Stomach (tissue), 4 donors: ENCODE results near the gene MAFB.

Source experiments
- EP300 ChIP-seq: sonication (generic); formaldehyde crosslinking; IDR thresholded peaks from one replicate; pipeline ENCODE4 v1.6.1; 2017; ENCODE audit warnings: antibody characterized with exemption
- POLR2A ChIP-seq, 4 donors: fragments of 450-650 bp; IDR thresholded peaks; one replicate each; pipeline ENCODE4 v1.6.1; 2016; ENCODE audit warnings: antibody characterized with exemption in 4 of 4, control low read depth in 2 of 4, mild to moderate bottlenecking in 1 of 4, moderate library complexity in 1 of 4
- POLR2AphosphoS5 ChIP-seq, 3 donors: sonication (generic); formaldehyde crosslinking; IDR thresholded peaks; one replicate each; pipeline ENCODE4 v1.6.1; 2016; ENCODE audit warnings: antibody characterized with exemption in 3 of 3
- TF ChIP-seq, protein P1 (sequence below), 7 experiments: fragments of 450-650 bp in 4 of 7; fragments of 200-600 bp in 3 of 7; sonication (generic) in 3 of 7; IDR thresholded peaks; one replicate each; pipeline ENCODE4 v1.5.1; 2016 to 2019; ENCODE audit warnings: antibody characterized with exemption in 7 of 7, control low read depth in 2 of 7, mild to moderate bottlenecking in 1 of 7

GRCh38 chr20:40695214-40695613 lies 6.2 kb upstream of the MAFB start:
- TF ChIP-seq POLR2A (IDR thresholded peaks at IDR 0.05) (no peak), POLR2AphosphoS5 (IDR thresholded peaks at IDR 0.05) (no peak), EP300 (no peak)
- TF ChIP-seq, protein P1, sequence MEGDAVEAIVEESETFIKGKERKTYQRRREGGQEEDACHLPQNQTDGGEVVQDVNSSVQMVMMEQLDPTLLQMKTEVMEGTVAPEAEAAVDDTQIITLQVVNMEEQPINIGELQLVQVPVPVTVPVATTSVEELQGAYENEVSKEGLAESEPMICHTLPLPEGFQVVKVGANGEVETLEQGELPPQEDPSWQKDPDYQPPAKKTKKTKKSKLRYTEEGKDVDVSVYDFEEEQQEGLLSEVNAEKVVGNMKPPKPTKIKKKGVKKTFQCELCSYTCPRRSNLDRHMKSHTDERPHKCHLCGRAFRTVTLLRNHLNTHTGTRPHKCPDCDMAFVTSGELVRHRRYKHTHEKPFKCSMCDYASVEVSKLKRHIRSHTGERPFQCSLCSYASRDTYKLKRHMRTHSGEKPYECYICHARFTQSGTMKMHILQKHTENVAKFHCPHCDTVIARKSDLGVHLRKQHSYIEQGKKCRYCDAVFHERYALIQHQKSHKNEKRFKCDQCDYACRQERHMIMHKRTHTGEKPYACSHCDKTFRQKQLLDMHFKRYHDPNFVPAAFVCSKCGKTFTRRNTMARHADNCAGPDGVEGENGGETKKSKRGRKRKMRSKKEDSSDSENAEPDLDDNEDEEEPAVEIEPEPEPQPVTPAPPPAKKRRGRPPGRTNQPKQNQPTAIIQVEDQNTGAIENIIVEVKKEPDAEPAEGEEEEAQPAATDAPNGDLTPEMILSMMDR (IDR thresholded peaks at IDR 0.05): no peak
